SK-N-MC (cell line): ENCODE measurements around the gene SSX2IP.

Source experiments
- EZH2 ChIP-seq: fragments of 200-600 bp; sonication (generic); IDR thresholded peaks from one replicate; pipeline ENCODE4 v1.6.1; 2017; ENCODE audit warnings: antibody characterized with exemption
- FOXP2 ChIP-seq: optimal IDR thresholded peaks from 2 replicates; pipeline ENCODE3; 2011; ENCODE audit warnings: mild to moderate bottlenecking, moderate library complexity; ENCODE audit not compliant: insufficient read depth; ENCODE audit errors: extremely low read length, control extremely low read depth
- POLR2AphosphoS5 ChIP-seq: IDR thresholded peaks from 2 replicates; pipeline ENCODE4 v1.6.1; 2012; ENCODE audit warnings: mild to moderate bottlenecking, low read depth, low read length, borderline replicate concordance

DNA sequence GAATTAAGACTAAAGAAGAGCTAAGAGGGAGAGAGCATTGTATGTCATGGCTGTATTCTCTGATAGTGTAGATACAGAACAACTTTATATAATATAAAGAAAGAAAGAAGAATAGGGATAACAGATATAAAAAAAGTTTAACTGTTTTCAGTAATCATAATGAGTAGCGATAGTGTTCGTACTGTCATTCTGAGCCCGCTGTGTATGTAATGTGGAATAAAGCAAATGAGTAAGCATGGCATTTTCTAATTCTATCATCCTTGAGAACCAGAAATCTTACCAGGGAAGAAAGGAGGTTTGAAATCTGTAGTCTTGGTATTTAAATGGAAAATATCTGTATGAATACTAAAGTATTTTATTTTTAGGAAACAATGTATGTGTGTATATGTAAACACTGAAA lies 46.7 kb upstream of the SSX2IP start:
- TF ChIP-seq POLR2AphosphoS5 (no peak), EZH2 (no peak), FOXP2 (no peak)
